HL-60 (cell line): Measurements from ENCODE around the gene ANKFN1.

Experiments used
- GABPA ChIP-seq: IDR thresholded peaks from 2 replicates; pipeline ENCODE4 v1.6.1; 2012; ENCODE audit warnings: low read depth
- POLR2AphosphoS5 ChIP-seq: IDR thresholded peaks from 2 replicates; pipeline ENCODE4 v1.6.1; 2012; ENCODE audit warnings: low read depth
- SPI1 ChIP-seq: IDR thresholded peaks from 2 replicates; pipeline ENCODE4 v1.6.1; 2012; ENCODE audit warnings: low read depth, mild to moderate bottlenecking, borderline replicate concordance
- TF ChIP-seq, protein P1 (sequence below): IDR thresholded peaks from one replicate; pipeline ENCODE4 v1.5.1; 2011; ENCODE audit warnings: low read length, control low read depth, inconsistent platforms; ENCODE audit not compliant: insufficient read depth
- TF ChIP-seq, protein P2 (sequence below): IDR thresholded peaks from 2 replicates; pipeline ENCODE4 v1.6.1; 2012; ENCODE audit warnings: low read depth; ENCODE audit not compliant: insufficient replicate concordance

DNA sequence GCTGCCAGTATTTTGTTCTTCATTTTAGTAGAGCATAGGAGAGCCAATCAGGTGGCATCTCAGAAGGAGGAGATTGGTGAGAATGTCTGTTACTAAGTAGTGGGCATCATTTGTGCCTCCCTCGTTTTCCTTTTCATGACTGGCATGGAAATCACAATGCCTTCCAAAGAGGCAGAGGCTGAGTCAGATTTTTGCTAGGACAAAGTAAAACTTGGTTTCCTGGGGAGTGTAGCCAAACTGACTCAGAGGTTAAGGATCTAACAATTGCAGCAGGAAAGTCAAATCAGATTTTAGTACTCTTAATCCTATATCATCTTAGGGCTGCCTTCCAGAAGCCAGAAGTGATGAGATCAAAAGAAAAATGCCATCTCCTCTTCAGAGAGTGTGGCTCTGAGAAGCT, 138.7 kb downstream of the ANKFN1 start:
- TF ChIP-seq, protein P1, sequence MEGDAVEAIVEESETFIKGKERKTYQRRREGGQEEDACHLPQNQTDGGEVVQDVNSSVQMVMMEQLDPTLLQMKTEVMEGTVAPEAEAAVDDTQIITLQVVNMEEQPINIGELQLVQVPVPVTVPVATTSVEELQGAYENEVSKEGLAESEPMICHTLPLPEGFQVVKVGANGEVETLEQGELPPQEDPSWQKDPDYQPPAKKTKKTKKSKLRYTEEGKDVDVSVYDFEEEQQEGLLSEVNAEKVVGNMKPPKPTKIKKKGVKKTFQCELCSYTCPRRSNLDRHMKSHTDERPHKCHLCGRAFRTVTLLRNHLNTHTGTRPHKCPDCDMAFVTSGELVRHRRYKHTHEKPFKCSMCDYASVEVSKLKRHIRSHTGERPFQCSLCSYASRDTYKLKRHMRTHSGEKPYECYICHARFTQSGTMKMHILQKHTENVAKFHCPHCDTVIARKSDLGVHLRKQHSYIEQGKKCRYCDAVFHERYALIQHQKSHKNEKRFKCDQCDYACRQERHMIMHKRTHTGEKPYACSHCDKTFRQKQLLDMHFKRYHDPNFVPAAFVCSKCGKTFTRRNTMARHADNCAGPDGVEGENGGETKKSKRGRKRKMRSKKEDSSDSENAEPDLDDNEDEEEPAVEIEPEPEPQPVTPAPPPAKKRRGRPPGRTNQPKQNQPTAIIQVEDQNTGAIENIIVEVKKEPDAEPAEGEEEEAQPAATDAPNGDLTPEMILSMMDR = no peak
- TF ChIP-seq POLR2AphosphoS5 (no peak), GABPA (no peak), SPI1 (no peak)
- TF ChIP-seq, protein P2, sequence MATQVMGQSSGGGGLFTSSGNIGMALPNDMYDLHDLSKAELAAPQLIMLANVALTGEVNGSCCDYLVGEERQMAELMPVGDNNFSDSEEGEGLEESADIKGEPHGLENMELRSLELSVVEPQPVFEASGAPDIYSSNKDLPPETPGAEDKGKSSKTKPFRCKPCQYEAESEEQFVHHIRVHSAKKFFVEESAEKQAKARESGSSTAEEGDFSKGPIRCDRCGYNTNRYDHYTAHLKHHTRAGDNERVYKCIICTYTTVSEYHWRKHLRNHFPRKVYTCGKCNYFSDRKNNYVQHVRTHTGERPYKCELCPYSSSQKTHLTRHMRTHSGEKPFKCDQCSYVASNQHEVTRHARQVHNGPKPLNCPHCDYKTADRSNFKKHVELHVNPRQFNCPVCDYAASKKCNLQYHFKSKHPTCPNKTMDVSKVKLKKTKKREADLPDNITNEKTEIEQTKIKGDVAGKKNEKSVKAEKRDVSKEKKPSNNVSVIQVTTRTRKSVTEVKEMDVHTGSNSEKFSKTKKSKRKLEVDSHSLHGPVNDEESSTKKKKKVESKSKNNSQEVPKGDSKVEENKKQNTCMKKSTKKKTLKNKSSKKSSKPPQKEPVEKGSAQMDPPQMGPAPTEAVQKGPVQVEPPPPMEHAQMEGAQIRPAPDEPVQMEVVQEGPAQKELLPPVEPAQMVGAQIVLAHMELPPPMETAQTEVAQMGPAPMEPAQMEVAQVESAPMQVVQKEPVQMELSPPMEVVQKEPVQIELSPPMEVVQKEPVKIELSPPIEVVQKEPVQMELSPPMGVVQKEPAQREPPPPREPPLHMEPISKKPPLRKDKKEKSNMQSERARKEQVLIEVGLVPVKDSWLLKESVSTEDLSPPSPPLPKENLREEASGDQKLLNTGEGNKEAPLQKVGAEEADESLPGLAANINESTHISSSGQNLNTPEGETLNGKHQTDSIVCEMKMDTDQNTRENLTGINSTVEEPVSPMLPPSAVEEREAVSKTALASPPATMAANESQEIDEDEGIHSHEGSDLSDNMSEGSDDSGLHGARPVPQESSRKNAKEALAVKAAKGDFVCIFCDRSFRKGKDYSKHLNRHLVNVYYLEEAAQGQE = no peak
